ENCODE results near the gene CDK5R2. TPM values are rescaled to one million over a fixed set of nuclear protein-coding genes. Genes with fewer than 3 reads are reported as not detected.

CDK5R2 gene
- total RNA-seq, 1 donor from 2014 or later, result 0.75 TPM

DNA sequence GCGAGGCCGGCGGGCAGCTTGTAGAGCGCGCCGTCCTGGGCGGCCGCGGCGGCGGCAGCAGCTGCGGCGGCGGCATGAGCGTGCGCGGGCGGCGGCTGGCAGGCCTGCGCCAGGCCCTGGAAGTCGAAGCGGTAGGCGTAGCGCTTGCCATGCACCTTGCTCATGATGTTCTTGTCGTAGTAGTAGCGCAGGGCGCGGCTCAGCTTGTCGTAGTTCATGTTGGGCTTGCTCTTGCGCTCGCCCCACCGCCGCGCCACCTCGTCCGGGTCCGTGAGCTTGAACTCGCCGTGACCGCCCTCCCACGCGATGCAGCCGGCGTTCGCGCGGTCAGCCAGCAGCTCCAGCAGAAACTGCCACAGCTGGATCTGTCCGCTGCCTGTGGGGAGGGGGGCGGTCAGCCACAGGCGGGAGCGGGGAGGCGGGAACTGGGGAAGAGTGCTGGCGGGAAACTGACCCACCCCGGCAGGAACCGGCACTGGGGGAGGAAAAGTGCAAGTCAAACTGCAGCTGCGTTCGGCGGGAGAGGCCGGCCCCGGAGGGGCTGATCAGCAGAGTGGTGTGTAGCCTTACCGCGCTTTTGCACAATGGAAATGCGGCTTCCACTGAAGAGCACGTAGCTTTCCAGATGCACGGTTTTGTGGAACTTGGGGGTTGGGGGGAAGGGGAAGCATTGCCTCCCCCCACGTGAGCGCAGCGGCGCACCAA, 22.6 kb downstream of the CDK5R2 start:
- Histone ChIP-seq H3K36me3 (ENCODE audit: insufficient read depth, low read length) (no peaks in the 10 kb centered on the region), H2AFZ (ENCODE audit: low read depth, low read length) (no peak overlapping the region), H3K4me2 (ENCODE audit: low read length) (peak overlapping the region; percentile 55), H3K79me2 (ENCODE audit: insufficient read depth, low read length) (no peaks in the 10 kb centered on the region), H3K27me3 (ENCODE audit: insufficient read depth, low read length) (peaks cover 72% of the 10 kb centered on the region), H3K9ac (ENCODE audit: low read length) (no peak overlapping the region), H4K20me1 (ENCODE audit: insufficient read depth, low read length) (peaks cover 10% of the 10 kb centered on the region), H3K4me3 (ENCODE audit: insufficient read depth, low read depth, low read length) (no peak overlapping the region), H3K27ac (ENCODE audit: low read depth, low read length) (no peak overlapping the region), H3K4me1 (ENCODE audit: insufficient read depth, low read length) (no peaks in the 10 kb centered on the region), H3K9me3 (ENCODE audit: insufficient read depth, low read depth, low read length) (peaks cover 6% of the 10 kb centered on the region)
- FAIRE-seq, result no peak
- Mint-ChIP-seq H3K9me3 (ENCODE audit: unreplicated experiment) (no peaks in the 10 kb centered on the region), H3K27ac (ENCODE audit: unreplicated experiment) (no peak overlapping the region), H3K27me3 (ENCODE audit: low read depth, unreplicated experiment) (peaks cover 77% of the 10 kb centered on the region), H3K4me3 (ENCODE audit: unreplicated experiment) (no peak overlapping the region), H3K36me3 (ENCODE audit: low read depth, unreplicated experiment) (peaks cover 2% of the 10 kb centered on the region), H3K4me1 (ENCODE audit: low read depth, unreplicated experiment) (peaks cover 4% of the 10 kb centered on the region)
- DNase-seq (ENCODE audit: low read depth), result peak; percentile 6
- TF ChIP-seq EZH2 (IDR thresholded peaks at IDR 0.05; ENCODE audit: insufficient read depth, low read length), result peak; percentile 95
- TF ChIP-seq, protein P1, sequence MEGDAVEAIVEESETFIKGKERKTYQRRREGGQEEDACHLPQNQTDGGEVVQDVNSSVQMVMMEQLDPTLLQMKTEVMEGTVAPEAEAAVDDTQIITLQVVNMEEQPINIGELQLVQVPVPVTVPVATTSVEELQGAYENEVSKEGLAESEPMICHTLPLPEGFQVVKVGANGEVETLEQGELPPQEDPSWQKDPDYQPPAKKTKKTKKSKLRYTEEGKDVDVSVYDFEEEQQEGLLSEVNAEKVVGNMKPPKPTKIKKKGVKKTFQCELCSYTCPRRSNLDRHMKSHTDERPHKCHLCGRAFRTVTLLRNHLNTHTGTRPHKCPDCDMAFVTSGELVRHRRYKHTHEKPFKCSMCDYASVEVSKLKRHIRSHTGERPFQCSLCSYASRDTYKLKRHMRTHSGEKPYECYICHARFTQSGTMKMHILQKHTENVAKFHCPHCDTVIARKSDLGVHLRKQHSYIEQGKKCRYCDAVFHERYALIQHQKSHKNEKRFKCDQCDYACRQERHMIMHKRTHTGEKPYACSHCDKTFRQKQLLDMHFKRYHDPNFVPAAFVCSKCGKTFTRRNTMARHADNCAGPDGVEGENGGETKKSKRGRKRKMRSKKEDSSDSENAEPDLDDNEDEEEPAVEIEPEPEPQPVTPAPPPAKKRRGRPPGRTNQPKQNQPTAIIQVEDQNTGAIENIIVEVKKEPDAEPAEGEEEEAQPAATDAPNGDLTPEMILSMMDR (IDR thresholded peaks at IDR 0.05; ENCODE audit: insufficient read depth, low read depth, low read length), result no peak

DNA sequence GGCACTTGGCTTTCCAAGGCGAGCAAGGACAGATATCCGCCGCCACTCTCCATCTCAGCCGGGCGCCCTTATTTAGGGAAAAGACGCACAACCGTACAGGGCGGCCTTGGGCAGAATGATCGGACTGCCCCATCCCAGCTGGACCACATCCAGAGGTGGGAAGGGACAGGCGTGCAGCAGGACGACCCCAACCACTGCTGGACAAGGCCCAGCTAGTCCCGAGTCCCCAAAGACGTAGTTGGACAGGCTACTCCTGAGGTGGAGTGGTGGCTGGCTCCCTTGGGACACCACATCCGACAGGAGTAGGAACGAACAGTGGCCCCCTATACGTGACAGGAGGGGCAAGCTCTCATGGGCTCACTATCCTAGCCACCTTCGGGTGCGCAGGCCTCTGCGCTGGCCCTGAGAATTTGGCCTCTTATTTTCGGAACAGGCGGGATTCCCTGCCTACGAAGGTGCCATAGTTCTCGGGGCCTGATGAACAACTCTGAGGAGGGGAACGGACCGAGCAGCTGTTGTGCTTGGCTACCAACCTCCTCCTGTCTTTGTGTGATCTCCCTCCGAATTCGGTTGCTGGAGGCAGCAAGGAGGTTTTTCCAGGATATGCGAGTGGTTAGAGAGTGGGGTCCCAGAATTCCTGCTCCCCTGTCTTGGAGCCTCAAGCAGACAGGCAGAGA, 23.3 kb downstream of the CDK5R2 start:
- Mint-ChIP-seq H3K4me1 (ENCODE audit: low read depth, unreplicated experiment) (peaks cover 4% of the 10 kb centered on the region), H3K4me3 (ENCODE audit: unreplicated experiment) (no peak overlapping the region), H3K36me3 (ENCODE audit: low read depth, unreplicated experiment) (peaks cover 3% of the 10 kb centered on the region), H3K9me3 (ENCODE audit: unreplicated experiment) (no peaks in the 10 kb centered on the region), H3K27me3 (ENCODE audit: low read depth, unreplicated experiment) (peaks cover 77% of the 10 kb centered on the region), H3K27ac (ENCODE audit: unreplicated experiment) (no peak overlapping the region)
- H3K36me3 ChIP-seq (ENCODE audit: insufficient read depth, low read length), result no peaks in the 10 kb centered on the region
- no peak overlapping the region for H3K27ac ChIP-seq (ENCODE audit: low read depth, low read length)
- peaks cover 10% of the 10 kb centered on the region for H4K20me1 ChIP-seq (ENCODE audit: insufficient read depth, low read length)
- H3K9ac ChIP-seq (ENCODE audit: low read length), result no peak overlapping the region
- H3K4me3 ChIP-seq (ENCODE audit: insufficient read depth, low read depth, low read length), result no peak overlapping the region
- DNase-seq (ENCODE audit: low read depth) (no peak), FAIRE-seq (no peak)
- no peak overlapping the region for H3K4me2 ChIP-seq (ENCODE audit: low read length)
- TF ChIP-seq, protein P1 (IDR thresholded peaks at IDR 0.05; ENCODE audit: insufficient read depth, low read depth, low read length), result no peak
- no peak for TF ChIP-seq EZH2 (IDR thresholded peaks at IDR 0.05; ENCODE audit: insufficient read depth, low read length)
- peaks cover 6% of the 10 kb centered on the region for H3K9me3 ChIP-seq (ENCODE audit: insufficient read depth, low read depth, low read length)
- peaks cover 72% of the 10 kb centered on the region for H3K27me3 ChIP-seq (ENCODE audit: insufficient read depth, low read length)
- H3K79me2 ChIP-seq (ENCODE audit: insufficient read depth, low read length), result no peaks in the 10 kb centered on the region
- H3K4me1 ChIP-seq (ENCODE audit: insufficient read depth, low read length), result no peaks in the 10 kb centered on the region
- no peak overlapping the region for H2AFZ ChIP-seq (ENCODE audit: low read depth, low read length)
